ENCODE data around the gene LYPD4.

Gene LYPD4

GRCh38 chr19:41853344-41853743 lies 8.9 kb upstream of the LYPD4 start:
- TF ChIP-seq, protein P1, sequence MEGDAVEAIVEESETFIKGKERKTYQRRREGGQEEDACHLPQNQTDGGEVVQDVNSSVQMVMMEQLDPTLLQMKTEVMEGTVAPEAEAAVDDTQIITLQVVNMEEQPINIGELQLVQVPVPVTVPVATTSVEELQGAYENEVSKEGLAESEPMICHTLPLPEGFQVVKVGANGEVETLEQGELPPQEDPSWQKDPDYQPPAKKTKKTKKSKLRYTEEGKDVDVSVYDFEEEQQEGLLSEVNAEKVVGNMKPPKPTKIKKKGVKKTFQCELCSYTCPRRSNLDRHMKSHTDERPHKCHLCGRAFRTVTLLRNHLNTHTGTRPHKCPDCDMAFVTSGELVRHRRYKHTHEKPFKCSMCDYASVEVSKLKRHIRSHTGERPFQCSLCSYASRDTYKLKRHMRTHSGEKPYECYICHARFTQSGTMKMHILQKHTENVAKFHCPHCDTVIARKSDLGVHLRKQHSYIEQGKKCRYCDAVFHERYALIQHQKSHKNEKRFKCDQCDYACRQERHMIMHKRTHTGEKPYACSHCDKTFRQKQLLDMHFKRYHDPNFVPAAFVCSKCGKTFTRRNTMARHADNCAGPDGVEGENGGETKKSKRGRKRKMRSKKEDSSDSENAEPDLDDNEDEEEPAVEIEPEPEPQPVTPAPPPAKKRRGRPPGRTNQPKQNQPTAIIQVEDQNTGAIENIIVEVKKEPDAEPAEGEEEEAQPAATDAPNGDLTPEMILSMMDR (IDR thresholded peaks at IDR 0.05; ENCODE audit: insufficient read depth, low read length, poor library complexity, severe bottlenecking), result no peak
- TF ChIP-seq EZH2phosphoT487 (conservative IDR thresholded peaks at IDR 0.05; ENCODE audit: low read length), result no peak
- H2AFZ ChIP-seq (ENCODE audit: low read depth, low read length, severe bottlenecking), result no peak overlapping the region
- H3F3A ChIP-seq (ENCODE audit: insufficient read depth), result no peaks in the 10 kb centered on the region
- H3K27ac ChIP-seq (ENCODE audit: low read depth, low read length), result no peak overlapping the region
- no peaks in the 10 kb centered on the region for H3K79me2 ChIP-seq (ENCODE audit: insufficient read depth, low read length)
- no peak overlapping the region for H3K4me2 ChIP-seq (ENCODE audit: low read depth, low read length, poor library complexity, severe bottlenecking)
- no peaks in the 10 kb centered on the region for H3K9me3 ChIP-seq (ENCODE audit: insufficient read depth, low read length)
- no peaks in the 10 kb centered on the region for H3K9me2 ChIP-seq (replicated peaks; ENCODE audit: insufficient read depth, low read length)
- no peak overlapping the region for H3K9ac ChIP-seq (ENCODE audit: low read length)
- no peaks in the 10 kb centered on the region for H3K27me3 ChIP-seq (ENCODE audit: low read length)
- no peaks in the 10 kb centered on the region for H3K36me3 ChIP-seq (ENCODE audit: low read length)
- no peak overlapping the region for H3K4me3 ChIP-seq (ENCODE audit: insufficient read depth, low read length, poor library complexity, severe bottlenecking)
- no peaks in the 10 kb centered on the region for H4K20me1 ChIP-seq (ENCODE audit: low read depth, low read length)

DNA sequence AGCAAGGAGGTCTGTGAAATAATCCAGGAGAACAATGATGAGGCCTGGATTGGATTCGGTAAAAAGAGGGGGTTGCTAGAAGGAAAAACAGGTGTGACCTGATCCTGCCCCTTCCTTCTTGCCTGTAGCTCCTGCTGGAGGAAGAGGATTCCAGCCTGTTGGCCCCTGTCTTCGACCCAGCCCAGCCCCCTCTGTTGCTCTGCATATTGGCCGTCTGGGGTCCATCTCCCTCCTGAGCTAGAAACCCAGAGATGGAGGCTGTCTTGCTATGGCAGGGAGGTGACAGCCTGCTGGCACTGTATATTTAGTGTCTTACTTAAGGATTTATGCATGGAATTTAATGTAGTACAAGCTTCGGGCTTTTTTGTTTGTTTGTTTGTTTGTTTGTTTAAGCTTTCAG lies 7.0 kb upstream of the LYPD4 start:
- Histone ChIP-seq H3F3A (ENCODE audit: insufficient read depth) (no peaks in the 10 kb centered on the region), H4K20me1 (ENCODE audit: low read depth, low read length) (no peaks in the 10 kb centered on the region), H3K4me3 (ENCODE audit: insufficient read depth, low read length, poor library complexity, severe bottlenecking) (no peak overlapping the region), H3K27ac (ENCODE audit: low read depth, low read length) (no peak overlapping the region), H3K27me3 (ENCODE audit: low read length) (no peaks in the 10 kb centered on the region), H3K36me3 (ENCODE audit: low read length) (no peaks in the 10 kb centered on the region), H2AFZ (ENCODE audit: low read depth, low read length, severe bottlenecking) (no peak overlapping the region), H3K79me2 (ENCODE audit: insufficient read depth, low read length) (no peaks in the 10 kb centered on the region), H3K9me3 (ENCODE audit: insufficient read depth, low read length) (no peaks in the 10 kb centered on the region), H3K4me2 (ENCODE audit: low read depth, low read length, poor library complexity, severe bottlenecking) (no peak overlapping the region), H3K9me2 (replicated peaks; ENCODE audit: insufficient read depth, low read length) (no peaks in the 10 kb centered on the region), H3K9ac (ENCODE audit: low read length) (no peak overlapping the region)
- TF ChIP-seq, protein P1 (IDR thresholded peaks at IDR 0.05; ENCODE audit: insufficient read depth, low read length, poor library complexity, severe bottlenecking), result no peak
- no peak for TF ChIP-seq EZH2phosphoT487 (conservative IDR thresholded peaks at IDR 0.05; ENCODE audit: low read length)

DNA sequence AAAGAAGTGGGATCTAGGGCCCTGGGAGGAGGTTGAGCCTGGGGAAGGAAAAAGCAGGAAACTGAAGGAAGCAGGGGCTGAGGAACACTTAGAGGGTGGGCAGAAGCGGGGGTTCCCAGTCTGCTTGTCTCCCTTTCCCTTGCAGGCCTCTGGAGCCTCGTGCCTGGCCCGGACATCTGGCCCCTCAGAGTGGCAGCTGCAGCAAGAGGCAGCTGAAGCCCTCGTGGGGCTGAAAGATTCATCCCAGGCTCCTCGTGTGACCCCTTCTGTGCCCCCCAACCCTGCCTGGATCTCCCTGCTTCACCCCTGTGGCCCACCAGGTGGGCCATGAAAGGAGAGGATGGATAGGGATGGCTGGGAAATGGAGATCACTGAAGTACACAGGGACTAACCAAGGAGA lies 5.9 kb upstream of the LYPD4 start:
- Histone ChIP-seq H3K9me2 (replicated peaks; ENCODE audit: insufficient read depth, low read length) (no peaks in the 10 kb centered on the region), H3K27me3 (ENCODE audit: low read length) (no peaks in the 10 kb centered on the region), H3K9ac (ENCODE audit: low read length) (no peak overlapping the region), H4K20me1 (ENCODE audit: low read depth, low read length) (no peaks in the 10 kb centered on the region), H3K9me3 (ENCODE audit: insufficient read depth, low read length) (no peaks in the 10 kb centered on the region), H2AFZ (ENCODE audit: low read depth, low read length, severe bottlenecking) (no peak overlapping the region), H3K4me3 (ENCODE audit: insufficient read depth, low read length, poor library complexity, severe bottlenecking) (no peak overlapping the region), H3F3A (ENCODE audit: insufficient read depth) (no peaks in the 10 kb centered on the region), H3K4me2 (ENCODE audit: low read depth, low read length, poor library complexity, severe bottlenecking) (no peak overlapping the region), H3K36me3 (ENCODE audit: low read length) (no peaks in the 10 kb centered on the region), H3K79me2 (ENCODE audit: insufficient read depth, low read length) (no peaks in the 10 kb centered on the region), H3K27ac (ENCODE audit: low read depth, low read length) (no peak overlapping the region)
- TF ChIP-seq, protein P1 (IDR thresholded peaks at IDR 0.05; ENCODE audit: insufficient read depth, low read length, poor library complexity, severe bottlenecking), result no peak
- TF ChIP-seq EZH2phosphoT487 (conservative IDR thresholded peaks at IDR 0.05; ENCODE audit: low read length), result no peak

Data from SU-DHL-6 (cell line).